TTC549 (cell line): Measurements from ENCODE around the gene THSD8.

ENCODE experiments used
- FAIRE-seq: peaks from 2 replicates; lab custom pipeline; 2012; peaks lifted over from hg19 to GRCh38; lab: Jason Lieb, UNC

Gene THSD8

DNA sequence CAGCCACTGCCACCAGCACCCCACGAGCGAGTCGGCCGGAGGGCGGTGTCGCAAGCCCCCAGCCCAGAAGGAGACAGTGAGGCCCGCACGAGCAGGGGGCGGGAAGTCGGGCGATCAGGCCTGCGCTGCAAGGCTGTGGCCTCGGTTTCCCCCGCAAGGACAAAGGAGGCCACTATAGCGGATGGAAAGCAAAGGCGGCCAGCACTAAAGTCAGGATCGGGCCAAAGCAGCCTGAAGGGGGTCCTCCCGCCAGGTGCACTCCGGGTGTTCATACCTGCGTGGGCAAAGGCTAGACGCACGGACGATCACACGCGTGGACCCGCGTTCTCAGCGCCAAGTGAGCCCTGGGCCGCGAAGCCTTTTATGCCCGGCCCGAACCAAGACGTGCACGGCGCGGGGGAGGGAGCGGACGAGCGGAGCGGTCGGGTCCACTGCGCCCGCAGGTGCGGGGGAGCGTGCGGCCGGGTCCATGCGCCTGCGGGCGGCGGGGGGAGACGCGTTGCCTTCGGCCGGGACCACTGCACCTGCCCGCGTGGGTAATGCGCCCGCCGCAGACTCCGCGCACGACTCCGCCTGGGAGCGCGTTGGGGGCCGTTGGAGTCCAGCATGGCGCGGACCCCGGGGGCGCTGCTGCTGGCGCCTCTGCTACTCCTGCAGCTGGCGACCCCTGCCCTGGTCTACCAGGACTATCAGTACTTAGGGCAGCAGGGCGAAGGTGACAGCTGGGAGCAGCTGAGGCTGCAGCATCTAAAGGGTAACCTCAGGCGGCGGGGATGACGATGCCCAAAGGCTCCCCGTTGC is at the start of gene THSD8, which contains the start of gene PRDX2:
Gene THSD8 (plus strand): TSS at position 604 of the 801 bp plus-strand sequence. CDS start 3 bp downstream, at position 607.
Gene PRDX2 (minus strand): TSS at position 335 of the 801 bp plus-strand sequence. CDS start 539 bp downstream, outside the sequence.
- no peak for FAIRE-seq

DNA sequence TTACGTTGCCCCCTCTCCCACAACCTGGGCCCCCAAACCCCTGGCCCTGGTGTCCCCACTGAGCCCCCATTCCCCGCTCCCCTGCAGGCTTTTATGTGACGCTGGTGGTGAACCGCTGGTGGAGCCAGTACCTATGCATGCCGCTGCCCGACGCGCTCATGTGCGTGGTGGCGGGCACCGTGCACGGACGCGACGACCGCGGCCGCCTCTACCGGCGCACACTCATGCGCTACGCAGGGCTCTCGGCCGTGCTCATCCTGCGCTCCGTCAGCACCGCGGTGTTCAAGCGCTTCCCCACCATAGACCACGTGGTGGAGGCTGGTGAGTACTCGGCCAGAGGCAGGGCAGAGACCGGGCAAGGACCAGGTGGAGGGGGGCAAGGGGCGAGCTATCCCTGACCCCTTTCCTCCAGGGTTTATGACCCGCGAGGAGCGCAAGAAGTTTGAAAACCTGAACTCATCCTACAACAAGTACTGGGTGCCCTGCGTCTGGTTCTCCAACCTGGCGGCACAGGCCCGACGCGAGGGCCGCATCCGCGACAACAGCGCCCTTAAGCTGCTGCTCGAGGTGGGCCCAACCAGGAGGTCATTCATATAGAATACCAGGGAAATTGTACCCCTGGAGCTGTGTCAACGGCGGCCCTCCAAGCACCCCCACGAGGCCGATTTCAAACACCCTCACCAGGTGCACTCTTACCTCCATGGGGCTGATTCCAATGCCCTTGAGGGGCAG is 47.2 kb upstream of the THSD8 start:
- FAIRE-seq: no peak

DNA sequence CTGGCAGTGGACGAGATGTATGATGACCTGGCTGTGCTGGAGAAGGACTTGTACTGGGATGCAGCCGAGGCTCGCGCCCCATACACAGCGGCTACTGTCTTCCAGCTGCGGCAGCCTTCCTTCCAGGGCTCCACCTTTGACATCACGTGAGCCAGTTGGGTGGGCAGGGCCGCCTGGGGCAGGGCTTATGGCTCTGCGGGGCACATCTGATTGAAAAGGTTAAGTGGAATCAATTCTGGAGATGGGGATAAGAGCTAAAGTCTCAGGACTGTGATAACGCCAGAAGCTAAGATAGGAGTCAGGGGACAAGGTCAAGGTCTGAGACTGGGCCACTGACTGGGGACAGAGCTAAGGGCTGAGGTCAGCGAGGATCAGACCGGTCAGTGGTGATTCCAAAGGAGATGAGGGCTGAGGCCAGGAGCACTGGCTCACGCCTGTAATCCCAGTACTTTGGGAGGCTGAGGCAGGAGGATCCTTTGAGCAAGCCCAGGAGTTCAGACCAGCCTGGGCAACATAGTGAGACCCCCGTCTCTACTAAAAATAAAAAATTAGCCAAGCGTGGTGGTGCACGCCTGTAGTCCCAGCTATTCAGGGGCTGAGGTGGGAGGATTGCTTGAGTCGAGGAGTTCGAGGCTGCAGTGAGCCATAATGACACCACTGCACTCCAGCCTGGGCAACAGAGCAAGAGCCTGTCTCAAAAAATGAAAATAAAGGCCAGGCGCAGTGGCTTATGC is 45.6 kb upstream of the THSD8 start:
- no peak for FAIRE-seq

DNA sequence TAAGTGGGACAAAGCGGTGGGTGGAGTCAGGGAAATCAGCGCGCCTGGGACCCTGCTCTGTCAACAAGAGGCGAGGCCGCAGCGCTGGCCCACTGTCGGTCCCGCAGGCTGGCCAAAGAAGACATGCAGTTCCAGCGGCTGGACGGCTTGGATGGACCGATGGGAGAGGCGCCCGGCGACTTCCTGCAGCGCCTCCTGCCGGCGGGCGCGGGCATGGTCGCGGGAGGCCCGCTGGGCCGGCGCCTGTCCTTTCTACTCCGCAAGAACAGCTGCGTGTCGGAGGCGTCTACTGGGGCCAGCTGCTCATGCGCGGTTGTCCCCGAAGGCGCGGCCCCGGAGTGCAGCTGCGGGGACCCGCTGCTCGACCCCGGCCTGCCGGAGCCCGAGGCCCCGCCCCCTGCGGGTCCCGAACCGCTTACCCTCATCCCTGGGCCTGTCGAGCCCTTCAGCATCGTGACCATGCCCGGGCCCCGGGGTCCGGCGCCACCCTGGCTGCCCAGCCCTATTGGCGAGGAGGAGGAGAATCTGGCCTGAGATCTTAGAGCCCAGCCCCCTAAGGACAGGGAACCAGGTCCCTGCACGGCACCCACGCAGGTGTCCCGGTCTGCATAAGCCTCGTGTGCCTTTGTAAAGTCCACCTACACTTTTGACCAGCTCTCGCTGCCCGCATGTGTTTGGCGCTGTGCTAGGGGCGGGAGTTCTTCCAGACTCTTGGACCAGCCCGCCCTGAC is 44.2 kb upstream of the THSD8 start:
- FAIRE-seq: no peak

DNA sequence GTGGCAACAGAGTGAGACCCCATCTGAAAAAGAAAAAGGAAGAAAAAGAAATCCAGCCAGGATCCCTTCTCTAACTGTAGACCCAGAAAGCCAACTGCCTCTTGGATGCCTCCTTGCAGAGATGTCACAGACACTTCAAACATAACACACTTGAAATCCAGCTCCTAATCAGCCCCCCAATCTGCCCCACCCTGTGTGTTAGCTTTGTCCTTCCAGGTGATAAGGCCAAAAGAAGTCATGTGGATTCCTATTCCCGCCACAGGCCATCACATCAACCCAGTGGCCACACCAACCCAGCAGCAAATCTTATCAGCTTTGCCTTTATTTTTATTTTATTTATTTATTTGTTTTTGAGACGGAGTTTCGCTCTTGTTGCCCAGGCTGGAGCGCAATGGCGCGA is 42.2 kb upstream of the THSD8 start:
- FAIRE-seq: no peak

DNA sequence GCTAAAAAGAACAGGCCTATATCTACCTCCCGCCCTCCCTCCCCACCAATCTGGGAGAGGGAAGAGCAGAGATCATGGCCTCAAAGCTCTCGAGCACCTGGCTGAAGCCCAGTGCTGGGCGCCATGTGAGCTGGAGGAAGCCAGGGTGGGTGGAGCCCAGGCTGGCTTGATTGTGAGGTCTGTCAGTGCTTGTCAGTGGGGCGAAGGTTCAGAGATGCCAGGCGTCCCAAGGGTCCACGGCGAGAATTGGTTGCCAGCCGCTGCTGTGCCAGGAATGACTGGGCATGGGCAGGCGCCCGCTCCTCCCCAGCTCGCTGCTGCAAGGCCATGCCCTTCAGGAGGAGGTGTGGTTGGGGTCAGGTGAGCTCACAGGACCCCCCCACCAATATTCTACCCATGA is 38.8 kb upstream of the THSD8 start:
- no peak for FAIRE-seq

DNA sequence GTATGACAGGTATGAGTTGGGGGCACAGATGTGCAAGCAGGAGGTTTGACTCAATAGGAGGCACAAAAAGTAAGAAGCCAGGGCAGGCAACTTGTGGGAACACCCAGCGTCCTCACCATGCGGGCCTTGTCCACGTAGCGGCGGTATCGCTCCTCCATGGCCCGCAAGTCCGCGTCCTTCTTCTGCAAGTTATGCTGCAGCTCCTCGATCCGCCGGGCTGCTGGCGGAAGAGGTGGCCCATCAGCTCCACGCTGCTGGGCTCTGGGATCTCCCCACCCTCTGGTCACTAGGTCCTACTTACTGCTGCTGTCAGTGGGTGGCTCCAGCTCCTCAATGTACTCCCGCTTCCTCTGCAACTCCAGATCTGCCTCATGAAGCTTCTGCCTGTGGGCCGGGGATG is 37.2 kb upstream of the THSD8 start:
- FAIRE-seq: no peak

DNA sequence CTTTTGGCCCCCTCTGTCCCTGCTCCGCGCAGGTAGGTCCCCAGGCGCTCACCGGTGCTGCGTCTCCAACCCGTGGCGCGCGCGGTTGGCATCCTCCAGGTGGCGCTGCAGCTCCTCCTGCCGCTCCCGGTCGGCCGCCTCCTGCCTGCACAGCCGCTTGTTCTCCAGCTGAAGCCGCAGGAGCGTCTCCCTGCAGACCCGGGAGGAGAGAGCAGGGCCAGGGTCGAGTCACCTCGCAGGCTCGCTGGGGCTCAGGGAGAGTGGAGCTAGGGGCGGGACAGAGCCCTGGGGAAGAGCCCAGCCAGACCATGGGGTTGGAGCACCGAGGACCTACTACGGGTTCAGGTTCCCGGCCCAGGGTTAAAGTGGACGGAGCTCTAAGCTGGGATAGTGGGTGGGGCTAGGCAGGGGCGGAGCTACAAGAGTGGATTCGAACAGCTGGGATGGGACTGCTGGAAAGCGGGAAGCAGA is 35.8 kb upstream of the THSD8 start:
- no peak for FAIRE-seq

DNA sequence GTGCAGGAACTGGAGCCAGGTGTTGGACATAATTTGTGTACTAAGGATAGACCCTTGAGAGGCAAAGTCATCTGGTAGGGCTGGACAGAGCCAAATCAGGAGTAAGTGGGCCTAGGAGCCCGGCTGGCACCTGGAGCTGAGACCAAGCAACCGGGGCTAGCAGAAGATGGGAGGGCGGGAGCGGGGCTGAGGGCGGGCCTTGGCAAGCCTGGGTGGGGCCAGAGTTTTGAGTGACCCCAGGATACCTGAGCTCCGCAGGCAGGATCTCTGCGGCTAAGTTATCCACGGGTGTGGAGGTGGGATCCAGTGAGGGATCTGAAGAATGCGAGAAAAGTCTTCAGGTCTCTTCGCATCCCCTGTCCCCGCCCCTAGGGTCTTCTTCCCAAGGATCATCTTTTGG is 34.7 kb upstream of the THSD8 start:
- no peak for FAIRE-seq

DNA sequence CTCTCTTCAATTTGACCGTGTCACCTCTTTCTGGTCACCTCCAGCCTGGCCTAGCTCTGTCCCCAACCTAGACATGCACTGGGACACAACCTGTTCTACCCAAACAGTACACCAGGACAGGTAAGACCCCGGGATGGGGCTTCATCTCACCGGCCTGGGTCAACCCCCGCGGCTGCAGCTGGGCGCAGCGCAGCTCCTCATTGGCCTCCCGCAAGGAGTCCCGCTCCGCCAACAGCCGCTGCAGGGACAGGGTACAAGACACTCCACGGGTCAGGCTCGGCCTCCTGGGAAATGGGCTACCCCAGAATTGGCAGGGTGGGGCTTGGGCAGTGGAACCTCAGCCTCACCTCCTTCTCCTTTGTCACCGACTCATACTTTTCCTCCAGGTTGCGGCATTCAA is 34.2 kb upstream of the THSD8 start:
- FAIRE-seq: no peak

DNA sequence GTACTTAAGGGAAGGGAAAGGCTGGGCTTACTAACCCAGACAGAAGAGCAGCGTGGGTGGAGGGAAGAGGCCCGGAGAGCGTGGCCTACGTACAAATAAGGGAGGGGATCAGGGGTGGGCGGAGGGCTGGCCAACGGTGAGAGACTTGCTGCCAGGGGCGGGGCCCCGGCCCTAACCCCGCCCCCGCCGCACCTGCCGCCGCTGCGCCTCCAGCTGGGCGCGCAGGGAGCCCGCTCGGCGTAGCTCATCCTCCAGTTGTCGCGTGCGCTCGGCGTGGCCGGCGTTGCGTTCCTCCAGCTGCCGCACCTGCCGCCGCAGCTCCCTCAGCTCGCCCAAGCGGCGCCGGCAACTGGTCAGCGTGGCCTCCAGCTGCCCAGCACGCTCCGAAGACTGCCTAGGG is 32.2 kb upstream of the THSD8 start:
- no peak for FAIRE-seq

DNA sequence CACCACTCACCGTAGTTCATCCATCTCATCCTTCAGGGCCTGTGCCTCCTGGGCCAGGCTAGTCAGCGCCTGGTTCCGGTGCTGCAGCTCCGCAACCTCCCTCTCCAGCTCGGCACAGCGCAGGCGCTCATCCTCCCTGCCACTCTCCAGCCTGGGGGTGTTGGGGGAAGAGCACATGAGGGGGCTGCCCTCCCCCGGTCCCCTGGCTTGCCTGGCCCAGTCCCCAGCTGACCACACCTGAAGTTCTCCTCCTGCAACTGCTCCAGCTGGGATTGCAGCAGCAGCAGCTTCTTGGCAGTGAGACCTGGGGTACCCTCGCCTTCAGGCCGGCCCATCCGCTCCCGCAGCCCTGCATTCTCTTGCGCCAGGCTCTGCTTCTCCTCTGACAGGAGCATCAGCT is 30.9 kb upstream of the THSD8 start:
- FAIRE-seq: no peak

DNA sequence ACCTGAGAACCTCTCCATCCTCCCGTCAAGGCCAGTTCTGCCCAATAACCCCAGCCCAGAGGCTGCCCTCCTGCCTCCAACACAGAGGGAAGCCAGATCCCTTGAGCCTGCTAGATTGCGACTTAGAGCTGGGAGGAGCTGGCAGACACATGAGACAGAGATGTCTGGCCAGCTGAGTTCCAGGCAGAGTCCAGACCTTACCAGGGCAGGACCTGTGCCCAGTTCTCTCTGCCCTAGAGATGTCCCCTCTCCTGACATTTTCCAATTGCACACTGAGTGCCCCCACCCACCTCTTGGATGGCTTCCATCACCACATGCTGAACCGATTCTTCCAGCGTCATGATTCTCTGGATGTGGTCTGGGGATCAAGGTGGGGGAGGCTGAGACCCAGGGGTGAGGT is 29.5 kb upstream of the THSD8 start:
- no peak for FAIRE-seq

DNA sequence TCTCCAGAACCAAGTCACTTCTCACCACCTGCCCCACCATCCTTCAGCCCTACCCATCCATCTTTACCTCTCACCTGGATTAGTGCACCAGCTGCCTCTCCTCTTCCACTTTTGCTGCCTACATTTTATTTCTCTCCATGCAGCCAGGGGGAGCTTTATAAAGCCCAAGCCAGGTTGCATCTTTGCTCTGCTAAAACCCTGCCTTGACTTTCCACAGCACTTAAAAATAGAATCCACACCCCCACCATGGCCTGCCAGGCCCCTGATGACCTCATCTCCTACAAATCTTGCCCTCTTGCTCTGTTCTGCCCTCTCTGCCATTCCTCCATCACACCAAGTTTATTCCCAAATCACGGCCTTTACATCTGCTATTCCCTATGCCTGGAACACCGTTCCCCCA is 28.3 kb upstream of the THSD8 start:
- no peak for FAIRE-seq

DNA sequence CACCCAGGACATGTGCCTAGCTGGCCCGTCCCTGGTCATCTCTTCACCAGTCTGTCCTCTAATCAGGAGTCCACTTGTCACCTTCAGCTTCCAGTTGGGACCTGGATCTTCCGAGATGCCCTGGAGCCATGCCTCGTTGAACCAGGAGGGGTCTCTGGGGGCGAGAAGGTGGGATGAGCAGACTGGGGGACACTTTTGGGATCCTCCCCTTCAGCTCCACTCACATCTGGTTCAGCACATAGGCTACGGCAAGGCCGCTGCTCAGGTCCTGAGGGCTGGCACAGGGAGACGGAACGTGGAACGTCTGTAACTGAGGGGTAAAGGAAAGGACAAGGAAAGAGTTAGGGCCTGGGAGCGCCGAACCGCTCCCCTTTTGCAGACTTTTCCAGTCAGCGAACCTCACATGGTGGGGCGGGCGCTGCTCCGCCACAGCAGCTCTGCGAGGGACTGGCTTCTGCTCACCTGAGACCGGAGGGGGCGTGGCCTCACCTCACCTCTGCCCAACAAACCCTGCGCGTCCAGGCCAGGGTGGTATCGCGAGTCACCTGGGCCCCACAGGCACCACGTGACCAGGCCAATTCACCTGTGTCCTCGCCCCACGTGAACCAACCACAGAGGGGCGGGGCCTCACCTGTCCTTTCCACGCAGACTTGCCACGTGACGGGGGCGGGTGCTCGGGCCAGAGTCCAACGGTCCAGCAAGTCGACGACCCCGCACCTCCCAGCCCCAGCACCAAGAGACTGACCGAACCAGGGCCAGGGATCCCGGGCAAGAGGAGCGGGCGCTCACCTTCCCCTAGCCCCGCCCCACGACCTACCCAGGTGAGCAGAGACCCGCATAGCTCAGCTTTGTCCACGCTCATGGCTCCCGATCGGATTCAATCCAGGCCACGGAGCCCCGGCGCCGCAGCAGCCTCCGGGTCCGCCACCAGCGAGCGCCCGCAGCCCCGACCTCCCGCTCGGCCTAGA is 27.0 kb upstream of the THSD8 start, which contains the start of gene HOOK2:
Gene HOOK2 (minus strand): TSS at position 965 of the 968 bp plus-strand sequence. CDS start 103 bp downstream, at position 862.
- FAIRE-seq: no peak

DNA sequence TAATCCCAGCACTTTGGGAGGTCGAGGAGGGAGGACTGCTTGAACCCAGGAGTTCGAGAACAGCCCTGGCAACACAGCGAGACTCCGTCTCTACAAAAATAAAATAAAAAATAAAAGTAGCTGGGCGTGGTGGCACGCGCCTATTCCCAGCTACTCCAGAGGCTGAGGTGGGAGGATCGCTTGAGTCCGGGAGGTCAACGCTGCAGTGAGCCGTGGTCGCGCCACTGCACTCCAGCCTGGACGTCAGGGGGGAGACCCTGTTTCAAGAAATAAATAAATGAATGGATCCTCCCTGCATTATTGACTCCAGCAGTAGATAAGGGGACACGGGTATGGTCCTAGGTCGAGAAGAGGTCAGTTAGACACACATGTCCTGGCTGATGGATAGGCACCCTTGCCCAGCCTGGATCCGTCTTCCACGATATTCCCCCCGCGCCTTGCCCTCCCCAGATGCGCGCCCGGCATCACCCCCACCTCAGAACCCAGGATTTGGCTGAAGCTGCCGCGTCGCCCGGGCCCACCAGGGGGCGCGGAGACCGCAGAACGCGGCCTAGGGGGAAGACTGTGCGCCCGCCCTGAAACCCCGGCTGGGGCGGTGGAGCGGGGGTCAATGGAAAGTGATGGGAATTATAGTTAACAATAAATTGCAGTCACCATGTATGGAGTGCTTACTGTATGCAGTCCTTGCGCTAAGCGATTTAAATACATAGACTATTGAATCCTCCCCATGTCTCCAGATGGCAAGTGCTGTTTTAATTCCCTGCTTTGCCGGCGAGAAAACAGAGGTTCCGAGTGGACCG is 24.5 kb upstream of the THSD8 start:
- no peak for FAIRE-seq

DNA sequence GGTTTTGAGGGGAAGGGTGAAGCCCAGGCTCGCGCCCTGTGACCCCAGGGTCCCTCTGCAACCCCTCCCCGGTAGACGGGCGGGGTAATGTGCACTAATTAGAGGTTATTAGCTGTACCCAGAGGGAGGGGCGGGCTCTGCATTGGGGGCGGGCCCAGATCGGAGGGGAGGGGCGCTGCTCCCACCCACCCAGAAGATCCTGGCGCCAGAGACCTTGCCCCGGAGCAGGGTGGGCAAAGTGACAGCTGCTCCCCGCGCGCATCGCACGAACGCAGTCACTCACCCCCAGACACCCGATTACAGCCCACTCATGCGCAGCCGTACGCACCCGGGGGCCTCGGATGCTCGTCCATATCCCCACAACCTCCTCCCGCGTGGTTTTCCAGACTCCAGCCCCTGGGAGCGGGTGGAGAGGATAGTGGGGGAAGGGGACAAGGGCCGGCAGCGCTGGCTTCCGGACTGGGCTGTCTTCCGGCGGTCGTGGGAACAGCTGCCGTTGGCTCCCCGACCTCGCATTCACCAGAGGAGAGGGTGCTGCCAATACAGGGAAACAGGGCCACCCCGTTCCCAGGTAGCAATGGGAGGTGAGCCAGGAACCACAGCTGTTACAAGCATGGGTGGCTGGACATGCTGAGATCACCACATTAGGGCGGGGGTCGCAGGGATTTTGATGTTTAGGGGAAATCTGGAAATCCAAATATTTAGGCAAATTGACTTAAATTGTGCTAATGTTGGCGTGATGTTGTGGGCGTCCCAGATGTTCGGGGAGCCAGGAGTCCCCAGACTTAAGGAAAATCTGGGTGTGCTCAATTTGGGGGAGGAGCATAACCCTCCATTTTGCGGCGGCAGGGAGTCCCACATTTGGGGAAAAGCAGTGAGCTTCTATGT is 23.6 kb upstream of the THSD8 start:
- no peak for FAIRE-seq

DNA sequence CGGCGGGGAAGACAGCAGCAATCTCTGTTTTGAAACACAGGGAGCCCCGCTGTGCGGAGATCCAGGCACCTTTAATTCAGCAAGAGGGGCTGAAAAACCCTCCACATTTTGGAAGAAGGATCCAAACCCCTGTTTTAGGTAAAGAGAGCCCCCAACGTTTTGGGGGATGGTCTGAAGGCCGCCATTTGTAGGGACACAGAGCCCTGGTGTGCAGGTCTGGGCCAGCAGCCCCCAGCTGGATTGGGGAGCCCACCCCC is 23.0 kb upstream of the THSD8 start:
- no peak for FAIRE-seq
